SH-SY5Y (cell line): ENCODE results near the gene RRP12.

Experiments used
- GATA2 ChIP-seq: IDR thresholded peaks from 2 replicates; pipeline ENCODE4 v1.6.1; 2011; ENCODE audit warnings: mild to moderate bottlenecking, low read depth, low read length
- GATA3 ChIP-seq: IDR thresholded peaks from 2 replicates; pipeline ENCODE4 v1.6.1; 2011; ENCODE audit warnings: low read depth, mild to moderate bottlenecking, low read length, moderate library complexity

GRCh38 chr10:97373456-97373855, 27.7 kb downstream of the RRP12 start:
- TF ChIP-seq GATA2 (no peak), GATA3 (no peak)
